OCI-LY1 (cell line): ENCODE results near the gene RAB33A.

ENCODE experiments used
- H2AFZ ChIP-seq: fragments of 200-600 bp; sonication (generic), shearing (Covaris generic); 2 replicates; pipeline ENCODE4 v1.6.0; 2014; ENCODE audit warnings: antibody characterized with exemption, mild to moderate bottlenecking, low read length
- H3F3A ChIP-seq: fragments of 200-600 bp; sonication (generic), shearing (Covaris generic); 2 replicates; pipeline ENCODE4 v1.6.0; 2014; ENCODE audit warnings: mild to moderate bottlenecking, antibody characterized with exemption, low read length, moderate library complexity; ENCODE audit not compliant: insufficient read depth
- H3K27ac ChIP-seq: fragments of 200-600 bp; sonication (generic); 2 replicates; pipeline ENCODE4 v1.5.1; 2014; ENCODE audit warnings: low read length, mixed run types, mild to moderate bottlenecking, low read depth; ENCODE audit not compliant: poor library complexity, severe bottlenecking
- H3K27me3 ChIP-seq: fragments of 200-600 bp; sonication (generic); 2 replicates; pipeline ENCODE4 v1.6.0; 2014; ENCODE audit warnings: antibody characterized with exemption, mild to moderate bottlenecking, low read length, moderate library complexity; ENCODE audit not compliant: insufficient read depth
- H3K36me3 ChIP-seq: fragments of 200-600 bp; sonication (generic); 2 replicates; pipeline ENCODE4 v1.6.1; 2014; ENCODE audit warnings: mild to moderate bottlenecking, antibody characterized with exemption, low read length, moderate library complexity, mixed read lengths; ENCODE audit not compliant: insufficient read depth
- H3K4me1 ChIP-seq: fragments of 200-600 bp; sonication (generic); 2 replicates; pipeline ENCODE4 v1.5.1; 2014; ENCODE audit warnings: mild to moderate bottlenecking, low read length, moderate library complexity; ENCODE audit not compliant: insufficient read depth, severe bottlenecking
- H3K4me2 ChIP-seq: fragments of 200-600 bp; sonication (generic), shearing (Covaris generic); 2 replicates; pipeline ENCODE4 v1.6.1; 2014; ENCODE audit warnings: low read length
- H3K4me3 ChIP-seq: fragments of 200-600 bp; sonication (generic); 2 replicates; pipeline ENCODE4 v1.5.1; 2014; ENCODE audit warnings: low read length, low read depth, mild to moderate bottlenecking, mixed read lengths; ENCODE audit not compliant: poor library complexity, severe bottlenecking
- H3K79me2 ChIP-seq: fragments of 200-600 bp; shearing (Covaris generic); 2 replicates; pipeline ENCODE4 v1.6.1; 2016; ENCODE audit warnings: mixed run types, low read length, mixed read lengths; ENCODE audit not compliant: insufficient read depth
- H3K9ac ChIP-seq: fragments of 200-600 bp; sonication (generic), shearing (Covaris generic); 2 replicates; pipeline ENCODE4 v1.6.1; 2014; ENCODE audit warnings: mild to moderate bottlenecking, low read length, mixed read lengths
- H3K9me2 ChIP-seq: fragments of 200-600 bp; sonication (generic), shearing (Covaris generic); 2 replicates; pipeline ENCODE4 v1.6.1; 2014; ENCODE audit warnings: low read depth, mild to moderate bottlenecking, low read length, mixed read lengths
- H3K9me3 ChIP-seq: fragments of 200-600 bp; shearing (Covaris generic); 2 replicates; pipeline ENCODE4 v1.6.1; 2014; ENCODE audit warnings: low read length, mixed read lengths
- H4K20me1 ChIP-seq: fragments of 200-600 bp; sonication (generic), shearing (Covaris generic); 2 replicates; pipeline ENCODE4 v1.6.0; 2016; ENCODE audit warnings: mild to moderate bottlenecking, low read length; ENCODE audit not compliant: insufficient read depth
- CTCF ChIP-seq: fragments of 200-600 bp; sonication (generic), shearing (Covaris generic); IDR thresholded peaks from 2 replicates; pipeline ENCODE4 v1.5.1; 2017; ENCODE audit warnings: mild to moderate bottlenecking, antibody characterized with exemption, low read length, moderate library complexity, mixed read lengths
- EZH2 ChIP-seq: fragments of 200-600 bp; sonication (generic), shearing (Covaris generic); IDR thresholded peaks from 2 replicates; pipeline ENCODE4 v1.8.0; 2017; ENCODE audit warnings: borderline replicate concordance, mixed run types, mild to moderate bottlenecking, antibody characterized with exemption, low read length, moderate library complexity, mixed read lengths

Gene RAB33A

GRCh38 chrX:130204647-130205046 lies 32.9 kb downstream of the RAB33A start:
- peaks cover 25% of the 10 kb centered on the region for H3K36me3 ChIP-seq
- H3F3A ChIP-seq: no peaks in the 10 kb centered on the region
- no peaks in the 10 kb centered on the region for H3K27me3 ChIP-seq
- H4K20me1 ChIP-seq: no peaks in the 10 kb centered on the region
- no peaks in the 10 kb centered on the region for H3K4me1 ChIP-seq
- H3K9me3 ChIP-seq: no peaks in the 10 kb centered on the region
- no peak for TF ChIP-seq CTCF
- no peak for TF ChIP-seq EZH2
- H3K4me3 ChIP-seq: no peak overlapping the region
- H3K9me2 ChIP-seq: no peaks in the 10 kb centered on the region
- H3K9ac ChIP-seq: no peak overlapping the region
- H3K4me2 ChIP-seq: no peak overlapping the region
- H2AFZ ChIP-seq: no peak overlapping the region
- H3K79me2 ChIP-seq: no peaks in the 10 kb centered on the region
- no peak overlapping the region for H3K27ac ChIP-seq

- H3F3A ChIP-seq: no peaks in the 10 kb centered on the region
- H2AFZ ChIP-seq: no peak overlapping the region
- H3K9ac ChIP-seq: no peak overlapping the region
- H4K20me1 ChIP-seq: no peaks in the 10 kb centered on the region
- no peaks in the 10 kb centered on the region for H3K27me3 ChIP-seq
- H3K4me3 ChIP-seq: no peak overlapping the region
- no peaks in the 10 kb centered on the region for H3K9me3 ChIP-seq
- TF ChIP-seq CTCF: no peak
- no peak for TF ChIP-seq EZH2
- H3K36me3 ChIP-seq: peaks cover 57% of the 10 kb centered on the region
- no peaks in the 10 kb centered on the region for H3K79me2 ChIP-seq
- H3K9me2 ChIP-seq: no peaks in the 10 kb centered on the region
- H3K27ac ChIP-seq: no peak overlapping the region
- H3K4me2 ChIP-seq: no peak overlapping the region
- no peaks in the 10 kb centered on the region for H3K4me1 ChIP-seq
Measured at GRCh38 chrX:130211415-130212186, 39.8 kb downstream of the RAB33A start.

GRCh38 chrX:130212371-130212770 lies 40.6 kb downstream of the RAB33A start:
- no peak overlapping the region for H3K9ac ChIP-seq
- no peaks in the 10 kb centered on the region for H4K20me1 ChIP-seq
- no peak overlapping the region for H3K4me2 ChIP-seq
- H3K79me2 ChIP-seq: no peaks in the 10 kb centered on the region
- H3K9me2 ChIP-seq: no peaks in the 10 kb centered on the region
- no peaks in the 10 kb centered on the region for H3K9me3 ChIP-seq
- H3K4me1 ChIP-seq: no peaks in the 10 kb centered on the region
- H3K27ac ChIP-seq: no peak overlapping the region
- no peak overlapping the region for H3K4me3 ChIP-seq
- peaks cover 62% of the 10 kb centered on the region for H3K36me3 ChIP-seq
- TF ChIP-seq CTCF (no peak), EZH2 (no peak)
- H3K27me3 ChIP-seq: no peaks in the 10 kb centered on the region
- H2AFZ ChIP-seq: no peak overlapping the region
- no peaks in the 10 kb centered on the region for H3F3A ChIP-seq
